ENCODE data around the gene SNAP25.

SNAP25 gene

GRCh38 chr20:10268636-10269035 is 50.0 kb downstream of the SNAP25 start:
- no peak for DNase-seq

GRCh38 chr20:10270630-10271029 is 52.0 kb downstream of the SNAP25 start:
- no peak for DNase-seq

GRCh38 chr20:10271494-10272219 is 53.0 kb downstream of the SNAP25 start:
- no peak for DNase-seq

- DNase-seq, result no peak
These were observed 58.4 kb downstream of the SNAP25 start for GRCh38 chr20:10276878-10277580.

GRCh38 chr20:10277616-10278015 is 59.0 kb downstream of the SNAP25 start:
- DNase-seq, result no peak

GRCh38 chr20:10278412-10278811 is 59.8 kb downstream of the SNAP25 start:
- DNase-seq, result no peak

GRCh38 chr20:10280018-10280908 is 61.6 kb downstream of the SNAP25 start:
- no peak for DNase-seq

GRCh38 chr20:10281911-10282310 is 63.3 kb downstream of the SNAP25 start:
- no peak for DNase-seq

GRCh38 chr20:10282979-10283456 is 64.4 kb downstream of the SNAP25 start:
- DNase-seq, result no peak

- DNase-seq, result no peak
These were observed 67.7 kb downstream of the SNAP25 start for GRCh38 chr20:10286356-10286755.

- DNase-seq, result no peak
These were observed 69.8 kb downstream of the SNAP25 start for GRCh38 chr20:10288421-10288820.

GRCh38 chr20:10288954-10289646 is 70.5 kb downstream of the SNAP25 start:
- no peak for DNase-seq

- no peak for DNase-seq
These were observed 73.1 kb downstream of the SNAP25 start for GRCh38 chr20:10291568-10292248.

- no peak for DNase-seq
These were observed 78.6 kb downstream of the SNAP25 start for GRCh38 chr20:10297223-10297622.

GRCh38 chr20:10297684-10298240 is 79.1 kb downstream of the SNAP25 start:
- no peak for DNase-seq

- no peak for DNase-seq
These were observed 82.2 kb downstream of the SNAP25 start for GRCh38 chr20:10300582-10301446.

- no peak for DNase-seq
These were observed 85.2 kb downstream of the SNAP25 start for GRCh38 chr20:10303852-10304251.

GRCh38 chr20:10304471-10305046 is 85.9 kb downstream of the SNAP25 start:
- no peak for DNase-seq

- no peak for DNase-seq
These were observed 88.1 kb downstream of the SNAP25 start for GRCh38 chr20:10306440-10307358.
